ENCODE results near the gene HS6ST3.
"Not testable (repeated sequence)": the region's sequence is repeated elsewhere in the genome, so short reads cannot be mapped to it uniquely, and the experiment has no call there.

Gene HS6ST3

GRCh38 chr13:96454466-96454865, 364.6 kb downstream of the HS6ST3 start:
- no peak for FAIRE-seq

- no peak for FAIRE-seq
These were observed 370.7 kb downstream of the HS6ST3 start for GRCh38 chr13:96460609-96461008.

- FAIRE-seq: no peak
These were observed 383.7 kb downstream of the HS6ST3 start for GRCh38 chr13:96473526-96474180.

- FAIRE-seq: no peak
These were observed 384.3 kb downstream of the HS6ST3 start for GRCh38 chr13:96474181-96474557.

- no peak for FAIRE-seq
These were observed 385.2 kb downstream of the HS6ST3 start for GRCh38 chr13:96475103-96475502.

GRCh38 chr13:96481482-96481881, 391.6 kb downstream of the HS6ST3 start:
- no peak for FAIRE-seq

- FAIRE-seq: no peak
These were observed 400.6 kb downstream of the HS6ST3 start for GRCh38 chr13:96490496-96490989.

- FAIRE-seq: no peak
These were observed 401.2 kb downstream of the HS6ST3 start for GRCh38 chr13:96491103-96491502.

GRCh38 chr13:96492766-96493165, 402.9 kb downstream of the HS6ST3 start:
- FAIRE-seq: no peak

- FAIRE-seq: no peak
These were observed 409.7 kb downstream of the HS6ST3 start for GRCh38 chr13:96499656-96500055.

GRCh38 chr13:96500953-96501352, 411.0 kb downstream of the HS6ST3 start:
- FAIRE-seq: no peak

GRCh38 chr13:96503481-96503880, 413.6 kb downstream of the HS6ST3 start:
- FAIRE-seq: no peak

- FAIRE-seq: no peak
These were observed 421.7 kb downstream of the HS6ST3 start for GRCh38 chr13:96511587-96511986.

GRCh38 chr13:96519380-96519779, 429.5 kb downstream of the HS6ST3 start:
- FAIRE-seq: no peak

- FAIRE-seq: not testable (repeated sequence)
These were observed 434.6 kb downstream of the HS6ST3 start for GRCh38 chr13:96524398-96525020.

- no peak for FAIRE-seq
These were observed 435.8 kb downstream of the HS6ST3 start for GRCh38 chr13:96525715-96526114.

GRCh38 chr13:96527497-96527896, 437.6 kb downstream of the HS6ST3 start:
- no peak for FAIRE-seq

- FAIRE-seq: no peak
These were observed 442.9 kb downstream of the HS6ST3 start for GRCh38 chr13:96532804-96533203.

- no peak for FAIRE-seq
These were observed 443.5 kb downstream of the HS6ST3 start for GRCh38 chr13:96533408-96533807.

- FAIRE-seq: no peak
These were observed 449.9 kb downstream of the HS6ST3 start for GRCh38 chr13:96539791-96540190.

- no peak for FAIRE-seq
These were observed 450.8 kb downstream of the HS6ST3 start for GRCh38 chr13:96540670-96541069.

- no peak for FAIRE-seq
These were observed 453.1 kb downstream of the HS6ST3 start for GRCh38 chr13:96542986-96543385.

GRCh38 chr13:96544957-96545356, 455.1 kb downstream of the HS6ST3 start:
- no peak for FAIRE-seq

GRCh38 chr13:96546463-96546862, 456.6 kb downstream of the HS6ST3 start:
- FAIRE-seq: no peak

GRCh38 chr13:96551546-96551945, 461.6 kb downstream of the HS6ST3 start:
- FAIRE-seq: no peak
